ENCODE results near the gene COG2. TPM values are rescaled to one million over a fixed set of nuclear protein-coding genes. Genes with fewer than 3 reads are reported as not detected.

The COG2 gene
- total RNA-seq, 4 donors from 2014 or later = 21.5 to 46.5 (median 27.4) TPM

- no peak for TF ChIP-seq CTCF (IDR thresholded peaks at IDR 0.05 in 4 of 5, conservative IDR thresholded peaks at IDR 0.05 in 1 of 5)
- no peak for TF ChIP-seq POLR2A (IDR thresholded peaks at IDR 0.05)
- H3K9me3 ChIP-seq = no peaks in the 10 kb centered on the region
- no peaks in the 10 kb centered on the region for H3K4me1 ChIP-seq
- H3K36me3 ChIP-seq = peaks cover 2 to 82% of the 10 kb centered on the region in 2 donors
- H3K4me3 ChIP-seq = no peak overlapping the region
- no peaks in the 10 kb centered on the region for H3K27me3 ChIP-seq
- in situ Hi-C loops (cut with MboI; ENCODE audit: low sequenced_read_pairs in 4 of 4) = no loop called here
- DNase-seq (no peak), ATAC-seq (no peak)
- intact Hi-C loops (cut with DNase I; ENCODE audit: low total_unique reads) = no loop called here
- H3K27ac ChIP-seq = no peak overlapping the region
Observed at GRCh38 chr1:230668227-230668626, 25.9 kb downstream of the COG2 start.

- H3K27me3 ChIP-seq = no peaks in the 10 kb centered on the region
- no peak overlapping the region for H3K4me3 ChIP-seq
- no peaks in the 10 kb centered on the region for H3K9me3 ChIP-seq
- intact Hi-C loops (cut with DNase I; ENCODE audit: low total_unique reads) (no loop called here), in situ Hi-C loops (cut with MboI; ENCODE audit: low sequenced_read_pairs in 4 of 4) (no loop called here)
- H3K4me1 ChIP-seq = no peaks in the 10 kb centered on the region
- peaks cover 2 to 69% of the 10 kb centered on the region in 2 donors for H3K36me3 ChIP-seq
- TF ChIP-seq CTCF (IDR thresholded peaks at IDR 0.05 in 4 of 5, conservative IDR thresholded peaks at IDR 0.05 in 1 of 5) (no peak), POLR2A (IDR thresholded peaks at IDR 0.05) (no peak)
- ATAC-seq (no peak), DNase-seq (no peak)
- H3K27ac ChIP-seq = no peak overlapping the region
Observed at GRCh38 chr1:230669543-230669942, 27.3 kb downstream of the COG2 start.

GRCh38 chr1:230674581-230674980 lies 32.3 kb downstream of the COG2 start:
- in situ Hi-C loops (cut with MboI; ENCODE audit: low sequenced_read_pairs in 4 of 4) = no loop called here
- no peak for TF ChIP-seq POLR2A (IDR thresholded peaks at IDR 0.05)
- TF ChIP-seq CTCF (IDR thresholded peaks at IDR 0.05 in 4 of 5, conservative IDR thresholded peaks at IDR 0.05 in 1 of 5) = no peak
- intact Hi-C loops (cut with DNase I; ENCODE audit: low total_unique reads) = no loop called here
- no peaks in the 10 kb centered on the region for H3K9me3 ChIP-seq
- no peaks in the 10 kb centered on the region for H3K27me3 ChIP-seq
- H3K27ac ChIP-seq = no peak overlapping the region
- ATAC-seq (no peak), DNase-seq (no peak)
- H3K36me3 ChIP-seq = peaks cover 0 to 75% of the 10 kb centered on the region in 2 donors
- no peaks in the 10 kb centered on the region for H3K4me1 ChIP-seq
- no peak overlapping the region for H3K4me3 ChIP-seq

- no peaks in the 10 kb centered on the region for H3K9me3 ChIP-seq
- no peak overlapping the region for H3K27ac ChIP-seq
- H3K27me3 ChIP-seq = no peaks in the 10 kb centered on the region
- intact Hi-C loops (cut with DNase I; ENCODE audit: low total_unique reads) (no loop called here), in situ Hi-C loops (cut with MboI; ENCODE audit: low sequenced_read_pairs in 4 of 4) (no loop called here)
- TF ChIP-seq CTCF (IDR thresholded peaks at IDR 0.05 in 4 of 5, conservative IDR thresholded peaks at IDR 0.05 in 1 of 5) = no peak
- TF ChIP-seq POLR2A (IDR thresholded peaks at IDR 0.05) = no peak
- DNase-seq (no peak), ATAC-seq (no peak)
- H3K4me1 ChIP-seq = peaks cover 9 to 10% of the 10 kb centered on the region in 2 donors
- H3K36me3 ChIP-seq = peaks cover 0 to 60% of the 10 kb centered on the region in 2 donors
- no peak overlapping the region for H3K4me3 ChIP-seq
Observed at GRCh38 chr1:230677200-230677599, 34.9 kb downstream of the COG2 start.

- H3K4me3 ChIP-seq = no peak overlapping the region
- no peaks in the 10 kb centered on the region for H3K27me3 ChIP-seq
- in situ Hi-C loops (cut with MboI; ENCODE audit: low sequenced_read_pairs in 4 of 4) (no loop called here), intact Hi-C loops (cut with DNase I; ENCODE audit: low total_unique reads) (no loop called here)
- no peak overlapping the region for H3K27ac ChIP-seq
- DNase-seq = no peak
- H3K4me1 ChIP-seq = peaks cover 13 to 20% of the 10 kb centered on the region in 2 donors
- TF ChIP-seq POLR2A (IDR thresholded peaks at IDR 0.05) (no peak), CTCF (IDR thresholded peaks at IDR 0.05 in 4 of 5, conservative IDR thresholded peaks at IDR 0.05 in 1 of 5) (no peak)
- H3K9me3 ChIP-seq = no peaks in the 10 kb centered on the region
- no peak for ATAC-seq
- peaks cover 0 to 62% of the 10 kb centered on the region in 2 donors for H3K36me3 ChIP-seq
Observed at GRCh38 chr1:230679192-230679591, 36.9 kb downstream of the COG2 start.

Data from gastrocnemius medialis (tissue), 4 donors.